ENCODE measurements around the gene ATXN1.

DNA sequence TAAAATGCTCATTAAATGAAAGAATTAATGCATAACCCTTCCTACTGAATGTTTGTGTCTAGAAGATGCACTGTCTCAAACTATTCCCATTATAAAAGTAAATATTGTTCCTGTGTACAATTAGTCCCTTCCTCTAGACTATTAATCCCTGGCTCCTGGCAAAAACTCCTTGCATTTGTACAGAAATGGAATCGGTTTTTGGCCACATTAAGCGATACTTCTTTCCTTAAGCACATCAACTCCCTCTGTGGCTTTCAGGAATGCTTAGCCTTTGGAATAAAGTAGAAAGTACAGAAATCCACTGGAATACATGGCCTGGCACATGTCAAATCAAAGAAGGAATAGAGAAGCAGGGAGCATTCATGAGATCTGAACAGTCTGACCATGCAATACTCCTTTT, 343.1 kb downstream of the ATXN1 start:
- TF ChIP-seq ELF4 (IDR thresholded peaks at IDR 0.05) (no peak), ARNT (IDR thresholded peaks at IDR 0.05) (no peak)

All from HEK293T (cell line).